ENCODE measurements around the gene TTLL10.

TTLL10 gene

DNA sequence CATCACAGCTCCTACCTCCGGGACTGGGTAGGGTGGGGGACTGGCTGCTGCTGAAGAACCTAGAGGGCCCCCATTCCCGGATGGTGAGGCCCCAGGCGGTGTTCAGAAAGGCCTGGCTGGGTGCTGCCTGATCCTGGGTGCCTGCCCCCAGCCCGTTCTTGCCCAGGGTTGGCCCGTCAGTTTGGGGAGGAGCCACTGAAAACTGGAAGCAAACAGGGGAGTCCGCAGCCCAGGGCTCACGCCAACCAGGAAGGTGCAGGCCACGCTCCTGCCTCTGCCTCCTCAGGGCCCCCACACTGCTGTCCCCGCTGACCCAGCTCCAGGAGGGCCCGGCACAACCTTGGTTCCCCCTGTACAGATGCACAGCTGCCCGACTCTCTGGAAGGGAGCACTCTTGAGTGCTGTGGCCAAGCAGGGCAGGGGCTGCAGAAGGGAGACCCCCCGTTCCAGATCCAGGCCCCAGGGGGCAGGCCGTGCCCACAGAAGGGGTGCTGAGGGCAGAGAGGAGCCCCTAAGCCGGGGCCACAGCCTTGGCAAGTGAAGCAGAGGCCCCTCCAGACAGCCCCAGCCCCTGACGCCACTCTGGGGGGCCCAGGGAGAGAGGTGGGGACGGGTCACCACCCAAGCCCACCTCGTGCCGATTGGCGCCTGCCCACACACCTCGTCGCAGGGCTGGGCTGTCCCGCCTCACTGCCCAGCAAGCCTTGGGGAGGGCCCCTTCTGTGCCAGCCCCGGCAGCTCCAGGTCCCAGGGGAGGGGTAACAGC lies 67.3 kb downstream of the TTLL10 start:
- no peak overlapping the region for H2AFZ ChIP-seq (ENCODE audit: low read length)
- H3K9me3 ChIP-seq (ENCODE audit: insufficient read depth, low read depth, low read length), result no peaks in the 10 kb centered on the region
- no peaks in the 10 kb centered on the region for H3F3A ChIP-seq (ENCODE audit: low read depth)
- H3K27me3 ChIP-seq (ENCODE audit: insufficient read depth, low read length, poor library complexity, severe bottlenecking), result no peaks in the 10 kb centered on the region
- no peaks in the 10 kb centered on the region for H3K9me2 ChIP-seq (replicated peaks; ENCODE audit: low read depth, low read length)
- no peaks in the 10 kb centered on the region for H4K20me1 ChIP-seq (ENCODE audit: insufficient read depth, low read length, poor library complexity, severe bottlenecking)
- H3K79me2 ChIP-seq (ENCODE audit: insufficient read depth, low read length), result no peaks in the 10 kb centered on the region
- no peak overlapping the region for H3K4me2 ChIP-seq (ENCODE audit: low read depth, low read length, poor library complexity, severe bottlenecking)
- H3K4me3 ChIP-seq (ENCODE audit: low read length, poor library complexity, severe bottlenecking), result no peak overlapping the region
- TF ChIP-seq EZH2phosphoT487 (IDR thresholded peaks at IDR 0.05; ENCODE audit: borderline replicate concordance), result no peak
- TF ChIP-seq, protein P1, sequence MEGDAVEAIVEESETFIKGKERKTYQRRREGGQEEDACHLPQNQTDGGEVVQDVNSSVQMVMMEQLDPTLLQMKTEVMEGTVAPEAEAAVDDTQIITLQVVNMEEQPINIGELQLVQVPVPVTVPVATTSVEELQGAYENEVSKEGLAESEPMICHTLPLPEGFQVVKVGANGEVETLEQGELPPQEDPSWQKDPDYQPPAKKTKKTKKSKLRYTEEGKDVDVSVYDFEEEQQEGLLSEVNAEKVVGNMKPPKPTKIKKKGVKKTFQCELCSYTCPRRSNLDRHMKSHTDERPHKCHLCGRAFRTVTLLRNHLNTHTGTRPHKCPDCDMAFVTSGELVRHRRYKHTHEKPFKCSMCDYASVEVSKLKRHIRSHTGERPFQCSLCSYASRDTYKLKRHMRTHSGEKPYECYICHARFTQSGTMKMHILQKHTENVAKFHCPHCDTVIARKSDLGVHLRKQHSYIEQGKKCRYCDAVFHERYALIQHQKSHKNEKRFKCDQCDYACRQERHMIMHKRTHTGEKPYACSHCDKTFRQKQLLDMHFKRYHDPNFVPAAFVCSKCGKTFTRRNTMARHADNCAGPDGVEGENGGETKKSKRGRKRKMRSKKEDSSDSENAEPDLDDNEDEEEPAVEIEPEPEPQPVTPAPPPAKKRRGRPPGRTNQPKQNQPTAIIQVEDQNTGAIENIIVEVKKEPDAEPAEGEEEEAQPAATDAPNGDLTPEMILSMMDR (conservative IDR thresholded peaks at IDR 0.05; ENCODE audit: low read length), result no peak
- H3K4me1 ChIP-seq (ENCODE audit: insufficient read depth, low read length, poor library complexity, severe bottlenecking), result no peaks in the 10 kb centered on the region
- no peak overlapping the region for H3K9ac ChIP-seq (ENCODE audit: low read depth, low read length, poor library complexity, severe bottlenecking)
- H3K36me3 ChIP-seq (ENCODE audit: insufficient read depth, low read length), result no peaks in the 10 kb centered on the region

- H3K4me1 ChIP-seq (ENCODE audit: insufficient read depth, low read length, poor library complexity, severe bottlenecking), result no peaks in the 10 kb centered on the region
- H3K9ac ChIP-seq (ENCODE audit: low read depth, low read length, poor library complexity, severe bottlenecking), result no peak overlapping the region
- no peaks in the 10 kb centered on the region for H3K79me2 ChIP-seq (ENCODE audit: insufficient read depth, low read length)
- H4K20me1 ChIP-seq (ENCODE audit: insufficient read depth, low read length, poor library complexity, severe bottlenecking), result no peaks in the 10 kb centered on the region
- no peaks in the 10 kb centered on the region for H3K27me3 ChIP-seq (ENCODE audit: insufficient read depth, low read length, poor library complexity, severe bottlenecking)
- TF ChIP-seq, protein P1 (conservative IDR thresholded peaks at IDR 0.05; ENCODE audit: low read length), result no peak
- TF ChIP-seq EZH2phosphoT487 (IDR thresholded peaks at IDR 0.05; ENCODE audit: borderline replicate concordance), result no peak
- H2AFZ ChIP-seq (ENCODE audit: low read length), result no peak overlapping the region
- no peak overlapping the region for H3K4me2 ChIP-seq (ENCODE audit: low read depth, low read length, poor library complexity, severe bottlenecking)
- no peaks in the 10 kb centered on the region for H3K9me3 ChIP-seq (ENCODE audit: insufficient read depth, low read depth, low read length)
- no peaks in the 10 kb centered on the region for H3F3A ChIP-seq (ENCODE audit: low read depth)
- H3K4me3 ChIP-seq (ENCODE audit: low read length, poor library complexity, severe bottlenecking), result no peak overlapping the region
- no peaks in the 10 kb centered on the region for H3K36me3 ChIP-seq (ENCODE audit: insufficient read depth, low read length)
- no peaks in the 10 kb centered on the region for H3K9me2 ChIP-seq (replicated peaks; ENCODE audit: low read depth, low read length)
Observed at GRCh38 chr1:1241588-1242219, 68.0 kb downstream of the TTLL10 start.

DNA sequence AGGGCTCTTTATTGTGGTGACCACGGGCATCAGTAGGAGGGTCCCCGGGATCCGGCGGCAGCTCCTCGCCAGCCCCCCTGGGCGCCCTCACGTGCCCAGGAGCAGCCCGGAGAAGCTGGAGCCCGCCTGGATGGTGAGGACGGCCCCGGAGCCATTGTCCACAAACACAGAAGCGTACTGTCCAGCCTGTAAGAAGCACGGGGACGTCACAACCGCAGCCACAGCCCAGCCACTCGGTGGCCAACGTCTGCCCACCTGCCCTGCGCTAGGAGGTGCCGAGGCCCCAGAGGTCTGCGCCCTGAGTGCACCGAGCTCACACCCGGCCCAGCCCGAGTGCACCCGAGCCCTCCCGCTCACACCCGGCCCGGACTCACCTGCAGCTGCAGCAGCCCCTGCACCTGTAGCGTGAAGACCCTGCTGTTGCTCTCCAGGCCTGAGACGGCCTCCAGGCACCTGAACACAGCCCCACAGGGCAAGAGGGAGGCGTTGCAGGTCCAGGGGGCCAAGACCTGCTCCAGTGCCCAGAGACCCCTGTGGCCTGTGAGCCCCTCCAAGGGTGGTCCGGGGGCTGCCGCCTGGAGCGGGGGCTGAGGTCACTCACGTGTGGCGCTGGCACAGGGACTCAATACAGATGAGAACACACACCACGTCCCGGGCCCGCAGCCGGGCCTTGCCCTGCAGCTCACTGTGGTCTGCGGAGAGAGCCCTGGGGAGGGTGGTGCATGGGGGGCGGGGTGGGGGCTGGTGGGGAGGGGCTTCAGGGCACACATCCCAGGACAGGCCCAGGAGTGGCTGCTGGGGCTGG lies 69.0 kb downstream of the TTLL10 start:
- Histone ChIP-seq H3K4me1 (ENCODE audit: insufficient read depth, low read length, poor library complexity, severe bottlenecking) (no peaks in the 10 kb centered on the region), H3K36me3 (ENCODE audit: insufficient read depth, low read length) (no peaks in the 10 kb centered on the region), H2AFZ (ENCODE audit: low read length) (no peak overlapping the region), H3K9me3 (ENCODE audit: insufficient read depth, low read depth, low read length) (no peaks in the 10 kb centered on the region), H3K9me2 (replicated peaks; ENCODE audit: low read depth, low read length) (no peaks in the 10 kb centered on the region), H3F3A (ENCODE audit: low read depth) (no peaks in the 10 kb centered on the region), H3K79me2 (ENCODE audit: insufficient read depth, low read length) (no peaks in the 10 kb centered on the region), H3K9ac (ENCODE audit: low read depth, low read length, poor library complexity, severe bottlenecking) (no peak overlapping the region), H3K4me3 (ENCODE audit: low read length, poor library complexity, severe bottlenecking) (no peak overlapping the region), H3K27me3 (ENCODE audit: insufficient read depth, low read length, poor library complexity, severe bottlenecking) (no peaks in the 10 kb centered on the region), H3K4me2 (ENCODE audit: low read depth, low read length, poor library complexity, severe bottlenecking) (no peak overlapping the region), H4K20me1 (ENCODE audit: insufficient read depth, low read length, poor library complexity, severe bottlenecking) (no peaks in the 10 kb centered on the region)
- TF ChIP-seq, protein P1 (conservative IDR thresholded peaks at IDR 0.05; ENCODE audit: low read length), result no peak
- no peak for TF ChIP-seq EZH2phosphoT487 (IDR thresholded peaks at IDR 0.05; ENCODE audit: borderline replicate concordance)

Measured in Loucy (cell line).